WTC11 (cell line): ENCODE data around the gene CXorf38. TPM values are rescaled to one million over a fixed set of nuclear protein-coding genes. Genes with fewer than 3 reads are reported as not detected.
A peak's percentile ranks its signal among the peaks of the same experiment; 100 is the strongest.

ENCODE experiments used
- ATAC-seq: fragments of 200-7000 bp; cut with Tn5 transposase; 2 replicates; pipeline ENCODE4 v1.10.0; 2021; ENCODE audit warnings: mild to moderate bottlenecking, moderate library complexity
- Bru-seq: library from RNA; stranded (reverse); fragments of 400-500 nt; gene quantifications from one replicate; lab custom pipeline; 2021; lab: Mats Ljungman, UMichigan
- CTCF ChIA-PET: fragments of 300-600 bp; sonication (Branson Sonifier 250); formaldehyde crosslinking; loops from one replicate; lab custom pipeline; 2021; ENCODE audit warnings: antibody characterized with exemption; lab: Charles Lee
- POLR2A ChIA-PET: fragments of 350-600 bp; sonication (Branson Sonifier 250); formaldehyde crosslinking; loops from one replicate; lab custom pipeline; 2021; ENCODE audit warnings: antibody characterized with exemption; lab: Charles Lee
- DNase-seq: peaks from one replicate; pipeline ENCODE4 v3.0.0; 2021; ENCODE audit warnings: low spot score
- H3K27ac Mint-ChIP-seq: 2 replicates; pipeline ENCODE4 v1.8.0; 2021; ENCODE audit warnings: mixed read lengths
- H3K27me3 Mint-ChIP-seq: 2 replicates; pipeline ENCODE4 v1.8.0; 2021; ENCODE audit warnings: low read depth, mild to moderate bottlenecking, moderate library complexity, mixed read lengths
- H3K36me3 Mint-ChIP-seq: 2 replicates; pipeline ENCODE4 v1.8.0; 2021; ENCODE audit warnings: mixed read lengths
- H3K4me1 Mint-ChIP-seq: 2 replicates; pipeline ENCODE4 v1.8.0; 2022; ENCODE audit warnings: mixed read lengths
- H3K4me3 Mint-ChIP-seq: 2 replicates; pipeline ENCODE4 v1.8.0; 2021; ENCODE audit warnings: mild to moderate bottlenecking, moderate library complexity, mixed read lengths
- H3K9me3 Mint-ChIP-seq: 2 replicates; pipeline ENCODE4 v1.8.0; 2021; ENCODE audit warnings: mixed read lengths
- EMX1 ChIP-seq: fragments of 250-450 bp; sonication (Bioruptor Pico); IDR thresholded peaks from 2 replicates; pipeline ENCODE4 v1.8.0; 2021; ENCODE audit warnings: mild to moderate bottlenecking
- FOXK1 ChIP-seq: sonication (generic); formaldehyde crosslinking; IDR thresholded peaks from 2 replicates; pipeline ENCODE4 v1.8.0; 2022; ENCODE audit warnings: mild to moderate bottlenecking, moderate library complexity, missing genetic modification reagents
- FOXP1 ChIP-seq: sonication (generic); formaldehyde crosslinking; IDR thresholded peaks from 2 replicates; pipeline ENCODE4 v1.8.0; 2022; ENCODE audit warnings: missing genetic modification reagents, mild to moderate bottlenecking, moderate library complexity, borderline replicate concordance
- IRF2 ChIP-seq: sonication (generic); formaldehyde crosslinking; IDR thresholded peaks from 2 replicates; pipeline ENCODE4 v1.8.0; 2022; ENCODE audit warnings: low read depth, missing genetic modification reagents, borderline replicate concordance
- NFATC4 ChIP-seq: fragments of 250-450 bp; sonication (Bioruptor Pico); IDR thresholded peaks from 2 replicates; pipeline ENCODE4 v1.9.0; 2021; ENCODE audit warnings: mild to moderate bottlenecking
- OVOL2 ChIP-seq: fragments of 250-450 bp; sonication (Bioruptor Pico); IDR thresholded peaks from 2 replicates; pipeline ENCODE4 v1.9.0; 2021; ENCODE audit warnings: mild to moderate bottlenecking, borderline replicate concordance
- PRRX2 ChIP-seq: fragments of 250-450 bp; sonication (Bioruptor Pico); IDR thresholded peaks from 2 replicates; pipeline ENCODE4 v1.8.0; 2021; ENCODE audit warnings: mild to moderate bottlenecking
- SOX15 ChIP-seq: fragments of 250-450 bp; sonication (Bioruptor Pico); IDR thresholded peaks from 2 replicates; pipeline ENCODE4 v1.9.0; 2021; ENCODE audit warnings: mild to moderate bottlenecking
- SP1 ChIP-seq: sonication (generic); formaldehyde crosslinking; conservative IDR thresholded peaks from 2 replicates; pipeline ENCODE4 v1.8.1; 2022; ENCODE audit warnings: missing genetic modification reagents
- TCF7 ChIP-seq: sonication (generic); formaldehyde crosslinking; IDR thresholded peaks from 2 replicates; pipeline ENCODE4 v1.8.0; 2022; ENCODE audit warnings: mild to moderate bottlenecking, low read depth, missing genetic modification reagents, moderate library complexity
- ZNF416 ChIP-seq: fragments of 250-450 bp; sonication (Bioruptor Pico); IDR thresholded peaks from 2 replicates; pipeline ENCODE4 v1.9.0; 2021; ENCODE audit warnings: mild to moderate bottlenecking, inconsistent platforms
- ZNF671 ChIP-seq: fragments of 250-450 bp; sonication (Bioruptor Pico); IDR thresholded peaks from 2 replicates; pipeline ENCODE4 v1.8.0; 2021; ENCODE audit warnings: mild to moderate bottlenecking
- long read RNA-seq, 3 experiments: library from RNA in 1 of 3; library from capped mRNA in 1 of 3; library from polyadenylated mRNA in 1 of 3; unstranded in 2 of 3; stranded (forward) in 1 of 3; transcript quantifications; one replicate each; pipeline ENCODE4 v2.0.0, GENCODE V29; 2021
- total RNA-seq: library from RNA; stranded (reverse); gene quantifications from 3 replicates; pipeline ENCODE4 v1.2.3, GENCODE V29; 2021
- TF ChIP-seq, protein P1 (sequence below): sonication (generic); formaldehyde crosslinking; IDR thresholded peaks from 2 replicates; pipeline ENCODE4 v1.8.1; 2023; ENCODE audit warnings: mild to moderate bottlenecking, missing genetic modification reagents
- TF ChIP-seq, protein P2 (sequence below): sonication (generic); formaldehyde crosslinking; IDR thresholded peaks from 2 replicates; pipeline ENCODE4 v1.8.1; 2023; ENCODE audit warnings: mild to moderate bottlenecking, missing genetic modification reagents, borderline replicate concordance
- TF ChIP-seq, protein P3 (sequence below): fragments of 250-450 bp; sonication (Bioruptor Pico); conservative IDR thresholded peaks from 2 replicates; pipeline ENCODE4 v1.9.0; 2021; ENCODE audit warnings: mild to moderate bottlenecking
- TF ChIP-seq, protein P4 (sequence below): fragments of 250-450 bp; sonication (Bioruptor Pico); IDR thresholded peaks from 2 replicates; pipeline ENCODE4 v1.8.0; 2021; ENCODE audit warnings: mild to moderate bottlenecking

Gene CXorf38, protein sequence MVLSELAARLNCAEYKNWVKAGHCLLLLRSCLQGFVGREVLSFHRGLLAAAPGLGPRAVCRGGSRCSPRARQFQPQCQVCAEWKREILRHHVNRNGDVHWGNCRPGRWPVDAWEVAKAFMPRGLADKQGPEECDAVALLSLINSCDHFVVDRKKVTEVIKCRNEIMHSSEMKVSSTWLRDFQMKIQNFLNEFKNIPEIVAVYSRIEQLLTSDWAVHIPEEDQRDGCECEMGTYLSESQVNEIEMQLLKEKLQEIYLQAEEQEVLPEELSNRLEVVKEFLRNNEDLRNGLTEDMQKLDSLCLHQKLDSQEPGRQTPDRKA
- total RNA-seq (10.0 to 10.4 TPM (median 10.0 TPM) in 3 replicates), Bru-seq, nascent RNA (percentile 69 among the genes with signal in this experiment)
- long read RNA-seq, experiment 1, transcript CXorf38-201 (7 exons, 2,118 nt): major isoform, 22 of 29 reads
- long read RNA-seq, experiment 1, partial matches to known transcripts: 2 of 29 reads
- long read RNA-seq, experiment 1, other reads (novel, unspliced or antisense): 5 of 29 reads
- long read RNA-seq, experiment 2, transcript CXorf38-201 (7 exons, 2,118 nt): major isoform, 8 of 18 reads
- long read RNA-seq, experiment 2, partial matches to known transcripts: 1 of 18 reads
- long read RNA-seq, experiment 2, other reads (novel, unspliced or antisense): 9 of 18 reads
- long read RNA-seq, experiment 3: 0 reads

DNA sequence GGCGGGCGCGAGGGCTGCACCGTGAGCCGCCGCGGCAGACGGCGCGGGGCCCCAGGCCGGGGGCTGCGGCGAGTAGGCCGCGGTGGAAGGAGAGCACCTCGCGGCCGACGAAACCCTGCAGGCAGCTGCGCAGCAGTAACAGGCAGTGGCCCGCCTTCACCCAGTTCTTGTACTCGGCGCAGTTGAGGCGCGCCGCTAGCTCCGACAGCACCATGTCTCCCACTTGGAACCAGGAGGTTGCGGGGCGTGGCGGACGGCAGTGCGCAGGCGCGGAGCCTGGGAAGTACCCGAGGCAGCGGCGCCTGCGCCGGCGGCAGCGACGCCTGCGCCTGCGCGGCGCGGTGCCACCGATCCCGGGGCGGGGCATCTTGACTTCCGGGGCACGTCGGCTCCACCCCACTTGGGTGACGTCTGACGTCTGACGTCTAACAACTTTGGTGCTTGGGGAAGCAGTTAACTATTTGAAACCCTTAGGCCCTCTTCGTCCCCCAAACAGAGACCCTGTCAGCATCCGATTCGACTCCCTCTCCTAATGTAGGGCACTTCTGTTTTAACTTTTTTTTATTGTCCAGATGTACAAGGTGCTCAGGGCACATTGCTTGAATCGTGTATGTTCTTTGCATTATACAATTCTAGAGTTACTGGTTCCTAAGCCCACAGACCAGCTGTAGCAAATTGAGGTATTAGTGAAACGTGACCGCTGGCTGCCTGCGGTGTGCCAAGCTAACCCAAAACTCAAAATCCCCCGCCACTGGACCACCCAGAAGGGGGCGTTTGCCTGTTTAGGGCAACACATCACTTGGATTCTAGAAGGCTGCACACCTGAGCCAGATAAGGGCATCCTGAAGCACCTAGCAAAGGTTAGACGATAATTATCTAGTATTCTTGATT is at the start of gene CXorf38:
Gene CXorf38, minus strand, starts transcription at position 255 of the 891 bp plus-strand sequence. Its CDS starts 41 bp downstream, at position 214.
- TF ChIP-seq SOX15 (CRISPR knock-in tag): no peak
- TF ChIP-seq FOXK1 (CRISPR knock-in tag): 0 out of 2 replicates have a peak, but pooled peaks have one; percentile 12
- TF ChIP-seq NFATC4: peak; percentile 73
- TF ChIP-seq SP1 (CRISPR knock-in tag): peak; percentile 39
- TF ChIP-seq, protein P1, sequence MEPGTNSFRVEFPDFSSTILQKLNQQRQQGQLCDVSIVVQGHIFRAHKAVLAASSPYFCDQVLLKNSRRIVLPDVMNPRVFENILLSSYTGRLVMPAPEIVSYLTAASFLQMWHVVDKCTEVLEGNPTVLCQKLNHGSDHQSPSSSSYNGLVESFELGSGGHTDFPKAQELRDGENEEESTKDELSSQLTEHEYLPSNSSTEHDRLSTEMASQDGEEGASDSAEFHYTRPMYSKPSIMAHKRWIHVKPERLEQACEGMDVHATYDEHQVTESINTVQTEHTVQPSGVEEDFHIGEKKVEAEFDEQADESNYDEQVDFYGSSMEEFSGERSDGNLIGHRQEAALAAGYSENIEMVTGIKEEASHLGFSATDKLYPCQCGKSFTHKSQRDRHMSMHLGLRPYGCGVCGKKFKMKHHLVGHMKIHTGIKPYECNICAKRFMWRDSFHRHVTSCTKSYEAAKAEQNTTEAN (CRISPR knock-in tag): no peak
- TF ChIP-seq EMX1: peak; percentile 90
- TF ChIP-seq, protein P2, sequence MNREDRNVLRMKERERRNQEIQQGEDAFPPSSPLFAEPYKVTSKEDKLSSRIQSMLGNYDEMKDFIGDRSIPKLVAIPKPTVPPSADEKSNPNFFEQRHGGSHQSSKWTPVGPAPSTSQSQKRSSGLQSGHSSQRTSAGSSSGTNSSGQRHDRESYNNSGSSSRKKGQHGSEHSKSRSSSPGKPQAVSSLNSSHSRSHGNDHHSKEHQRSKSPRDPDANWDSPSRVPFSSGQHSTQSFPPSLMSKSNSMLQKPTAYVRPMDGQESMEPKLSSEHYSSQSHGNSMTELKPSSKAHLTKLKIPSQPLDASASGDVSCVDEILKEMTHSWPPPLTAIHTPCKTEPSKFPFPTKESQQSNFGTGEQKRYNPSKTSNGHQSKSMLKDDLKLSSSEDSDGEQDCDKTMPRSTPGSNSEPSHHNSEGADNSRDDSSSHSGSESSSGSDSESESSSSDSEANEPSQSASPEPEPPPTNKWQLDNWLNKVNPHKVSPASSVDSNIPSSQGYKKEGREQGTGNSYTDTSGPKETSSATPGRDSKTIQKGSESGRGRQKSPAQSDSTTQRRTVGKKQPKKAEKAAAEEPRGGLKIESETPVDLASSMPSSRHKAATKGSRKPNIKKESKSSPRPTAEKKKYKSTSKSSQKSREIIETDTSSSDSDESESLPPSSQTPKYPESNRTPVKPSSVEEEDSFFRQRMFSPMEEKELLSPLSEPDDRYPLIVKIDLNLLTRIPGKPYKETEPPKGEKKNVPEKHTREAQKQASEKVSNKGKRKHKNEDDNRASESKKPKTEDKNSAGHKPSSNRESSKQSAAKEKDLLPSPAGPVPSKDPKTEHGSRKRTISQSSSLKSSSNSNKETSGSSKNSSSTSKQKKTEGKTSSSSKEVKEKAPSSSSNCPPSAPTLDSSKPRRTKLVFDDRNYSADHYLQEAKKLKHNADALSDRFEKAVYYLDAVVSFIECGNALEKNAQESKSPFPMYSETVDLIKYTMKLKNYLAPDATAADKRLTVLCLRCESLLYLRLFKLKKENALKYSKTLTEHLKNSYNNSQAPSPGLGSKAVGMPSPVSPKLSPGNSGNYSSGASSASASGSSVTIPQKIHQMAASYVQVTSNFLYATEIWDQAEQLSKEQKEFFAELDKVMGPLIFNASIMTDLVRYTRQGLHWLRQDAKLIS (CRISPR knock-in tag): no peak
- peak; percentile 40 for TF ChIP-seq FOXP1 (CRISPR knock-in tag)
- TF ChIP-seq OVOL2 (CRISPR knock-in tag): no peak
- TF ChIP-seq IRF2 (CRISPR knock-in tag): no peak
- peak; percentile 86; the same call in 1 of the 2 replicates for TF ChIP-seq ZNF416 (CRISPR knock-in tag)
- TF ChIP-seq, protein P3, sequence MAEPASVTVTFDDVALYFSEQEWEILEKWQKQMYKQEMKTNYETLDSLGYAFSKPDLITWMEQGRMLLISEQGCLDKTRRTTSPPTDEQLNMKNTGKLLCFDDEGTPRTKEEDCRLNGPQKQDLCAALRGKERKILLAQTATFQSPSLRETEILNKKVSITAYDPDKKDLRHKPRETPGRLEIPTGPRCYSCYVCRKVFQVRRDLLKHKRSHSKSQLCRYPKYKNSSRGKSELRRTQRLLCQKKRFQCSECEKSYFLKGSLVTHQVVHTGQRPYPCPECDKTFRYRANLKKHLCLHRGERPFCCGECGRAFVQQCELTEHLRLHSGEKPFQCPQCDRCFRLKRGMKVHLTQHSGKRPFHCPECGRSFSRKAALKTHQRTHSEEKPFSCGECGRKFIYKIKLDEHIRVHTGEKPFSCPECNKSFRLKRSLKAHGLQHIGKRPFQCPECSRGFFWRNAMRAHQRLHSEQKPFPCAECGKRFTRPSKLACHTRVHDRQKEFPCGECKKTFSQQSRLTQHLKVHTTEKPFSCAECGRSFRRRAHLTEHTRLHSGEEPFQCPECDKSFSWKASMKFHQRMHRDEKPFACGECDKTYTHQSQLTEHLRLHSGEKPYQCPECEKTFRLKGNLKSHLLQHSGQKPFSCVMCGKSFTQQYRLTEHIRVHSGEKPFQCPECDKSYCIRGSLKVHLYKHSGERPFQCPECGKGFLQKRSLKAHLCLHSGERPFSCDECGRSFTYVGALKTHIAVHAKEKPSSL (CRISPR knock-in tag): 0 out of 2 replicates have a peak, but pooled peaks have one; percentile 67
- TF ChIP-seq ZNF671: peak; percentile 67; the same call in 1 of the 2 replicates
- peak; percentile 80; the same call in 1 of the 2 replicates for TF ChIP-seq PRRX2
- TF ChIP-seq, protein P4, sequence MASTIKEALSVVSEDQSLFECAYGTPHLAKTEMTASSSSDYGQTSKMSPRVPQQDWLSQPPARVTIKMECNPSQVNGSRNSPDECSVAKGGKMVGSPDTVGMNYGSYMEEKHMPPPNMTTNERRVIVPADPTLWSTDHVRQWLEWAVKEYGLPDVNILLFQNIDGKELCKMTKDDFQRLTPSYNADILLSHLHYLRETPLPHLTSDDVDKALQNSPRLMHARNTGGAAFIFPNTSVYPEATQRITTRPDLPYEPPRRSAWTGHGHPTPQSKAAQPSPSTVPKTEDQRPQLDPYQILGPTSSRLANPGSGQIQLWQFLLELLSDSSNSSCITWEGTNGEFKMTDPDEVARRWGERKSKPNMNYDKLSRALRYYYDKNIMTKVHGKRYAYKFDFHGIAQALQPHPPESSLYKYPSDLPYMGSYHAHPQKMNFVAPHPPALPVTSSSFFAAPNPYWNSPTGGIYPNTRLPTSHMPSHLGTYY (CRISPR knock-in tag): peak; percentile 89
- no peak for TF ChIP-seq TCF7 (CRISPR knock-in tag)
- Mint-ChIP-seq H3K9me3 (no peaks in the 10 kb centered on the region), H3K36me3 (peaks cover 12% of the 10 kb centered on the region), H3K4me3 (peak within 1 kb of the TSS; percentile 89), H3K27me3 (no peaks in the 10 kb centered on the region; the same call in 1 of the 2 replicates), H3K27ac (peak within 1 kb of the TSS; percentile 99), H3K4me1 (peaks cover 19% of the 10 kb centered on the region)
- ATAC-seq (peak; percentile 83), DNase-seq (peak; percentile 91)
- CTCF ChIA-PET: interaction anchor here (0.8 to 1.4 kb wide), 3 partner anchors 11 to 606 kb away, joined by 3 to 4 read pairs (median 4); partner anchors contain the start of gene ATP6AP2
- POLR2A ChIA-PET: no interaction called here
